Eye (tissue), 1 donor: ENCODE data around the gene SHF.

Experiments used
- DNase-seq: peaks from one replicate; pipeline ENCODE4 v3.0.0-alpha.2; 2015

Gene SHF

GRCh38 chr15:45199136-45199810 is 11.5 kb upstream of the SHF start:
- peak; percentile 84 for DNase-seq

DNA sequence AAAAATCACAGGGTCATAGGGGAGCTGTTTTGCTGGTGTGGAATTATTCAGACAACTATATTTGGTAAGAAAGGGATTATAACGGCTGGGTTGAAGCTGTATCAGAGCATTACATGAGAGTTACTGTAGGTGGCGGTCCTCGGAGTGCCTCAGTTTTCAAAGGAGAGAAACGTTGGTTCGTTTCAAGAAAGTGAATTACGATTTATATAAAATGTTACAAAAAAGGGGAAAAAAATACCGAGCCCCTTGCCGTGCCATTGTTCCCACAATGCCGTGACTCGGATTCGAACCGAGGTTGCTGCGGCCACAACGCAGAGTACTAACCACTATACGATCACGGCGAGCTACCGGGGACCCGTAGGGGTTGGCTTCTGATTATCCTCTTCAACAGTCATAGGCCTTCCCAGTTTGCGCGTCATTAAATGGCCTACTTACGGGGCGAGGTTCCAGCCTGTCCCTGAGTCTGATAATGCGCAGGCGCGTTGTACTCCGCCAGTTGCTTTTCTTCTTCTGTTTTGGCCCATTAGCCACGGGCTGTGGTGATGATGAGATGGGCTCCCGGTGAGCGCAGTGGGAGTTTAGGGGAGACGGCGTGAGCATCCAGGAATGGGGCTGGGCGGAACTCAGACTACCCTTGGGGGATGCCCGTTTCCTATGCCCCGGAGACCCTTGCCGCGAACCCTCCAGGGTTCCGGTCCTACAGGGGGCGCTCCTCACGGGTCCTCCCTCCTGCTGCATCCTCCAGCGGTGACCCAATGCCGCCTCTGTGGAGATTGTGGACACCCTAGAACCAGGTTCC is 10.8 kb upstream of the SHF start:
- DNase-seq, result peak; percentile 100

GRCh38 chr15:45197512-45197911 is 9.7 kb upstream of the SHF start:
- no peak for DNase-seq

- DNase-seq, result no peak
Measured at GRCh38 chr15:45187578-45187893, 230 bp downstream of the SHF start.

- peak; percentile 62 for DNase-seq
Measured at GRCh38 chr15:45186771-45187577, 792 bp downstream of the SHF start.

DNA sequence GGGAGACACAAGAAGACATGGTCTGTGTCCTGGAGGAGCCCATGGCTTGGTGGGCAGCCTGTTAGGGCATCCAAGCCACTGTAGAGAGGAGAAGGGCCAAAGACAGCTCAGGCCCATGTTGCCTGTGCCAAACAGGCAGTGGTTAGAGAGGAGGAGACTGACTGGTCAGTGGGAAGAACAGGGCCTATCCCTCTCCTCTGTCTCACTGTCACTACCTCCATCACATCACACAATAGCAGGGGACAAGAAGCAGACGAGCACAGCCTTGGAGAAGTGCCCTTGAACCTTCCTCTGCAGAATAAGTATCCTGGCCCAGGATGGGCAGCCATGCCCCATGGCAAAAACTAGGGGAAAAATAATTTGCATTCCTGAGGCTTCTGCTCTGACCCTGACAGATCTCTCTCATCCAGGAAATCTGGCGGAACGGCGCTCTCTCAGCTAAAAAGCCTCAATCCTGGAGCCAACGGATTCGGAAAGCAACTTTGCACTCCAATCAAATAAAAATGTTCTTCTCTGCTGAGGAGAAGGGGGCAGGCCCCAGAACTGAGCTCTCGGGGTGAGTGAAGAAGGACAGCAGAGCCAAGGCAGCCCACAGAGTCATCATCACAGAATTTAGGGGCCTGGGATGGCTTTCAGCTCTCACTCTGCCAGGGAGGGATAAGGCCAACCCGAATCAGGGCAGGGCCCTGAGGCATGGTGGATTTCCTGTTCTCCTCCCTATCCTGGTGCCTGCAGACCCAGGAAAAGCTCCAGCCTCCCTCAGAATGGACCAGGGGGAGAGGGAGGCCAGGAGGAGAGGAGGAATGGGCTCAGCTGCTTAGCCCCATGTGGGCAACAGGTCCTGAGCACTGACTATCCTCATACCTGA is 1.6 kb downstream of the SHF start:
- DNase-seq, result peak; percentile 18

- DNase-seq, result no peak
Measured at GRCh38 chr15:45185069-45185779, 2.5 kb downstream of the SHF start.

DNA sequence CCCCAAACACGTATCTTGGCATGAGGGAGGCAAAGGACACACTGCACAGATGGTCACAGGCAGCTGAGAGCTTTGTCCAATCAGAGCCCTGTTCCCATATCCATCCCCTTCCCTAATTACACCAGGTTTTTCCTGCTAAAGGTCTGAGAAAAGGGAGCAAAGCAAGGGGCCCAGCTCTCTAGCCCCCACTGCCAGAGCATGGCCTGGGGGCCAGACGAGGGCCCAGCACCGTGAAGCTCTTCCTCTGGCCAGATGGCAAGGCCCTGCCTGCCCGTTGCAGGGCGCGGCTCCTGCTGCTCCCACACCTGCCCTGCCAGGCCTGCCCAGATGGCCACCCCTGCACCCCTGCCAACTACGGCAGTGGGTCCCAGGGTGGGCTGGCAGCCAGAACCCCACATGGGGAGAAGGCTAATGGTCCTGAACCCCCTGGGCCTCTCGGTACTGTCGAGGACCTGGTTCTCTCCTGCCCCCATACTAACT is 3.2 kb downstream of the SHF start:
- DNase-seq, result peak; percentile 30

DNA sequence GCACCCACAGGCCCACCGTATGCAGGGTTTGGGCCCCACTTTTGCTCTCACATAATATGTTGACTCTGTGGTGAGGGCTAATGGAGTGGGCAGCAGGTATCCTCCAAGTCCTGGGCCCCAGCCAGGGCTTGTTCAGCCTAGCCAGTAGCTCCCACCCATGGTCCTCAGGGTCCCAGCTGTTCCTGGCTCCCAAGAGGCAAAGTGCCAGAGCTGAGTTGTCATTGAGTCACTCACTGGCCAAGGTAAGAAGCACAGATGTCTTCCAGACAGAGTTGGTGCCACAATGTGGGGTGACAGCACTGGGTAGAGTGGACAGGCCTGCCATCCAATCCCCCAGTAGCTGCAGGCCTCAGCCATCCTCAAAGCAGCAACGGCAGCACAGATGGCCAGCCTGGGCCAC is 4.3 kb downstream of the SHF start:
- DNase-seq, result no peak

GRCh38 chr15:45182996-45183395 is 4.8 kb downstream of the SHF start:
- no peak for DNase-seq

GRCh38 chr15:45181491-45182285 is 6.1 kb downstream of the SHF start:
- DNase-seq, result peak; percentile 54

- DNase-seq, result no peak
Measured at GRCh38 chr15:45180648-45181436, 6.9 kb downstream of the SHF start.

DNA sequence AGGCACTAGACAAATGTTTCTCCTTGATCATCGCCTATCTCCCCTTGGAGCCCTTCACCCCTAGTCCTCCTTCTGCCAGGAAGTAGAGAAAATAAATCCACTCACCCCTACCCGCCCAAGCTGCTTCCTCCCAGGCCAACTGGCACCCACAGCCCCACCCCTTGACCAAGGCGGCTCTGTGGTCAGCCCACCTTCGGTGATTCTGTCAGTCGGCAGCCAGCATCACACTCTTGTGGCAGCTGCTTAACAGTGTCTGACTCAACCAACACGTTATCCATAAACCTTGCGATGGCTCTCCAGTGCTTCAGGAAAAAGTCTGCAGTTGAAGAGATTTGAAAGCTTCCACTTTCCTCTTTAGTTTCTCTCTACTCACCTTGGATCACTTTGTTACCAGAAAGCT is 7.6 kb downstream of the SHF start:
- DNase-seq, result no peak

DNA sequence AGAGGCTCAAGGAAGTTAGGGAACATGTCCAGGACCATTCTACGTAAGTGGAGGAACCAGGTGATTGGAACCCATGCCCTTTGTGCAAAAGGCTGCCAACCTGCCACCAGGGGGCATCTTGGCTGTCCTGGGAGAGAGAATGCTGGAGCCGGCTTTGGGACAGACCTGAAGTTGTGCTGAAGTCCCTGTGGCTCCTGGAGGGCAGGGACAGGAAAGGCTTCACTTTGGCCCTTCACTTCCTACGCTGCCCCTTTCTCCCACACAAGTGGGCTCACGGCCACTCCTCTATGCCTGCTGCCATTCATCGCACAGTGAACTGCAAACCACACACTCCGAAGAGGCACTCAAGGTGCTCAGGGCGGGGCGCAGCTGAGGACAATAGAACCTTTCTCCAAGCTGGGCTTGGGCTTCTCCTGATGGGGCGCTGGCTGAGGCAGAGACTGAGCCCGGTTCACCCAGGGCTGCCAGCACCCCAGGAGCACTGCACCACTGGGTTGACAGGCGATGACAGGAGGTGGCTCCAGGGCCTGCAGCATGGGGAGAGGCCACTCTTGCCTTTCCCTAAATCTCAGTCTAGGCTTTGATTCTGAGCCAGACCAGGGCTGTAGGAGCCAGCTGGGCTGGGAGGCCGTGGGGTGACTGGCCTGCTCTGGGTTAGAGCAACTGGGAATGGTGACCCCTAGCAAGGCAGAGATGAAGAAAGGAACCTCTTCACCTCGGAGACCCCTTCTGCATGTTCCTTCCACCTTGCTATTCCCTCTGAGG is 8.4 kb downstream of the SHF start:
- no peak for DNase-seq

DNA sequence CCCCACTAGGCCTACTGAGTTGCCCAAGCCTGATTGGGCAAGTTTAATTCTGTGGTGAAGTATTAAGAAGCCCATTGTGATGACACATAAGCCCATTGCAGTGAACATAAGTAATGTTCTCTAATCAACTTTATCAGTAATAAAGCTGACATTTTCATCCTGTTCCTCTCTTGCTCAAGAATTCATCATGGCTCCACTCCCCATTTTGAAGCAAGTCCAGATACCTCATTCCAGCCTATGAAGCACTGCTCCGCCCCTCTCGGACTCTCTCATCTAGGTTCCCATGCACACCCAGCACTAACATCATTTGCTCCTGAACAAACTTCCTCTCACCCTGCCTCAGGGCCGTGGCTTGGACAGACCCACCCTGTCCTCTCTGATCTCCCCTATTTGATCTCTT is 10.5 kb downstream of the SHF start:
- DNase-seq, result no peak

DNA sequence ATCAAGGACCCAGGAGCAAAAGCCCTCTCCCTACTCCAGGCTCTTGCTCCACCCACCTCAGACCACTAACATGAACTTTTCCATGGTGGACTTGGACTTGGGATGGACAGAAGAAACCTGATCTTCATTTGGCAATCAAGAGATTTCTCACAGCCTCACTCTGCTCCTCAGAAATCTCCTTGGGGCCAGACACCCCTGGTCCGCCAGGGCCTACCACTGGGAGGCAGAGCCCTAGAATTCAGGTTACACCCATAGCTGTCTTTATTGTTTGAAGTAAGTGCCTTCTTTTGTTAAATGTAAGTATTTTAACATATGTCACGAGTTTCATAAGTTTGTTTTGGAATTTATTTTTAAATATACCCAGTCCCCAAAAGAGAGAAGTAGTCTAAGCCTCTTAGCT is 13.2 kb downstream of the SHF start:
- no peak for DNase-seq

DNA sequence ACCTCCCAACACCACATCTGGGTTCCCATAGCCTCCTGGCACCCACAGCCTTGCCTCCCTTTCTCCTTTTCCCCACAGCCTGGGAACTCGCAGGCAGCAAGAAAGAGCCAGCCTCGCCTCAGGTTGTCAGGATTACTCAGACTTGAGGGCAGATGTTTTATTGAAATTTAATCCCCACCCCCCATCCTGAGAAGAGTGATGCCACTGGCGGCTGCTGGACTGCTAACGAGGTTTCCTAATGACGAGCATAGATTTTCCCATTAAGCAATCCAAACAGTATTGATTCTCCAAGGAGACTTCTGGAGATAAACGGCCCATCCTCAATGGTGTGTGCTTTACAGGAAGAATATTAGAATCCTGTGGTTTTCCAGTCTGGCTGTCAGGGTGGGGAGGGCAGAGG is 13.7 kb downstream of the SHF start:
- DNase-seq, result no peak

GRCh38 chr15:45171912-45172311 is 15.9 kb downstream of the SHF start:
- no peak for DNase-seq
